Measurements from ENCODE around the gene ODC1. TPM values are rescaled to one million over a fixed set of nuclear protein-coding genes. Genes with fewer than 3 reads are reported as not detected.
A peak's percentile ranks its signal among the peaks of the same experiment; 100 is the strongest.

The ODC1 gene
- polyA plus RNA-seq, 1 experiment: 86.9 TPM

- Histone ChIP-seq H3K27me3 (ENCODE audit: control insufficient read depth, insufficient read depth, low read length) (no peaks in the 10 kb centered on the region; the same call in 1 of the 2 replicates), H3K36me3 (ENCODE audit: control insufficient read depth, insufficient read depth, low read length) (no peaks in the 10 kb centered on the region), H3K4me3 (ENCODE audit: low read depth, low read length) (no peak overlapping the region)
- POLR2A ChIA-PET: no interaction called here
- CTCF ChIA-PET: interaction anchor here (1.2 kb wide), 1 partner anchor 10 kb away, joined by 5 read pairs; no protein-coding TSS in a partner anchor
- no peak for DNase-seq (ENCODE audit: low read depth)
- no peak for TF ChIP-seq CTCF (IDR thresholded peaks at IDR 0.05; ENCODE audit: insufficient read depth, low read depth, low read length)
Measured at GRCh38 chr2:10473121-10473756, 25.1 kb upstream of the ODC1 start.

- Histone ChIP-seq H3K27me3 (ENCODE audit: control insufficient read depth, insufficient read depth, low read length) (no peaks in the 10 kb centered on the region; the same call in 1 of the 2 replicates), H3K36me3 (ENCODE audit: control insufficient read depth, insufficient read depth, low read length) (no peaks in the 10 kb centered on the region), H3K4me3 (ENCODE audit: low read depth, low read length) (no peak overlapping the region)
- CTCF ChIA-PET: no interaction called here
- no peak for DNase-seq (ENCODE audit: low read depth)
- 0 out of 2 replicates have a peak, but pooled peaks have one; percentile 9 for TF ChIP-seq CTCF (IDR thresholded peaks at IDR 0.05; ENCODE audit: insufficient read depth, low read depth, low read length)
- POLR2A ChIA-PET: no interaction called here
Measured at GRCh38 chr2:10471955-10472354, 23.8 kb upstream of the ODC1 start.

GRCh38 chr2:10471046-10471571 is 23.0 kb upstream of the ODC1 start:
- Histone ChIP-seq H3K27me3 (ENCODE audit: control insufficient read depth, insufficient read depth, low read length) (no peaks in the 10 kb centered on the region; the same call in 1 of the 2 replicates), H3K4me3 (ENCODE audit: low read depth, low read length) (no peak overlapping the region), H3K36me3 (ENCODE audit: control insufficient read depth, insufficient read depth, low read length) (no peaks in the 10 kb centered on the region)
- no peak for TF ChIP-seq CTCF (IDR thresholded peaks at IDR 0.05; ENCODE audit: insufficient read depth, low read depth, low read length)
- CTCF ChIA-PET: no interaction called here
- POLR2A ChIA-PET: no interaction called here
- no peak for DNase-seq (ENCODE audit: low read depth)

- H3K4me3 ChIP-seq (ENCODE audit: low read depth, low read length): no peak overlapping the region
- ChIA-PET CTCF (no interaction called here), POLR2A (no interaction called here)
- no peaks in the 10 kb centered on the region for H3K27me3 ChIP-seq (ENCODE audit: control insufficient read depth, insufficient read depth, low read length)
- H3K36me3 ChIP-seq (ENCODE audit: control insufficient read depth, insufficient read depth, low read length): no peaks in the 10 kb centered on the region
- DNase-seq (ENCODE audit: low read depth): no peak
- no peak for TF ChIP-seq CTCF (IDR thresholded peaks at IDR 0.05; ENCODE audit: insufficient read depth, low read depth, low read length)
Measured at GRCh38 chr2:10469955-10470608, 22.0 kb upstream of the ODC1 start.

GRCh38 chr2:10469301-10469700 is 21.2 kb upstream of the ODC1 start:
- ChIA-PET CTCF (no interaction called here), POLR2A (no interaction called here)
- no peak for TF ChIP-seq CTCF (IDR thresholded peaks at IDR 0.05; ENCODE audit: insufficient read depth, low read depth, low read length)
- Histone ChIP-seq H3K4me3 (ENCODE audit: low read depth, low read length) (no peak overlapping the region), H3K27me3 (ENCODE audit: control insufficient read depth, insufficient read depth, low read length) (no peaks in the 10 kb centered on the region), H3K36me3 (ENCODE audit: control insufficient read depth, insufficient read depth, low read length) (no peaks in the 10 kb centered on the region)
- DNase-seq (ENCODE audit: low read depth): no peak
